Raji (cell line): ENCODE measurements around the gene PPP1R3D.

Experiments used
- POLR2A ChIP-seq: IDR thresholded peaks from 2 replicates; pipeline ENCODE4 v1.6.1; 2011; ENCODE audit warnings: low read depth, low read length, control low read depth; ENCODE audit not compliant: insufficient read depth

Gene PPP1R3D

GRCh38 chr20:59940129-59940955, at the start of gene PPP1R3D, which contains the start of gene FAM217B:
Gene PPP1R3D (minus strand): TSS chr20:59940305. CDS start chr20:59939931, 374 bp downstream.
Gene FAM217B (plus strand): TSS chr20:59940389. CDS start chr20:59943944, 3,555 bp downstream.
- peak; percentile 79 for TF ChIP-seq POLR2A

- no peak for TF ChIP-seq POLR2A
These were observed 48.0 kb upstream of the PPP1R3D start for GRCh38 chr20:59988141-59988540.

- no peak for TF ChIP-seq POLR2A
These were observed 47.0 kb upstream of the PPP1R3D start for GRCh38 chr20:59987135-59987534.

- TF ChIP-seq POLR2A: no peak
These were observed 45.8 kb upstream of the PPP1R3D start for GRCh38 chr20:59985864-59986263.

GRCh38 chr20:59985164-59985563, 45.1 kb upstream of the PPP1R3D start:
- no peak for TF ChIP-seq POLR2A

GRCh38 chr20:59984541-59984940, 44.4 kb upstream of the PPP1R3D start:
- TF ChIP-seq POLR2A: no peak

GRCh38 chr20:59983076-59983475, 43.0 kb upstream of the PPP1R3D start:
- TF ChIP-seq POLR2A: no peak

GRCh38 chr20:59977086-59977485, 37.0 kb upstream of the PPP1R3D start:
- TF ChIP-seq POLR2A: no peak

GRCh38 chr20:59976156-59976782, 36.2 kb upstream of the PPP1R3D start:
- TF ChIP-seq POLR2A: no peak

- TF ChIP-seq POLR2A: no peak
These were observed 32.1 kb upstream of the PPP1R3D start for GRCh38 chr20:59972037-59972801.

- TF ChIP-seq POLR2A: no peak
These were observed 31.3 kb upstream of the PPP1R3D start for GRCh38 chr20:59971428-59971827.

GRCh38 chr20:59966428-59966827, 26.3 kb upstream of the PPP1R3D start:
- TF ChIP-seq POLR2A: no peak

- no peak for TF ChIP-seq POLR2A
These were observed 22.1 kb upstream of the PPP1R3D start for GRCh38 chr20:59962155-59962554.

- TF ChIP-seq POLR2A: no peak
These were observed 21.3 kb upstream of the PPP1R3D start for GRCh38 chr20:59961423-59961822.

GRCh38 chr20:59958626-59959025, 18.5 kb upstream of the PPP1R3D start:
- no peak for TF ChIP-seq POLR2A
